GM23338 (cell line): ENCODE data around the gene LRBA. TPM values are rescaled to one million over a fixed set of nuclear protein-coding genes. Genes with fewer than 3 reads are reported as not detected.

ENCODE experiments used
- ATAC-seq: fragments of 200-7000 bp; cut with Tn5 transposase; 3 replicates; pipeline ENCODE4 v1.9.1; 2020
- DNase-seq: peaks from one replicate; pipeline ENCODE4 v3.0.0-alpha.2; 2015; ENCODE audit warnings: low spot score
- H2AFZ ChIP-seq: fragments of 200-600 bp; sonication (generic); 2 replicates; pipeline ENCODE4 v1.8.0; 2016; ENCODE audit warnings: antibody characterized with exemption, mild to moderate bottlenecking, moderate library complexity
- H3F3A ChIP-seq: fragments of 200-600 bp; sonication (generic); replicated peaks from 2 replicates; pipeline ENCODE4 v1.8.0; 2017; ENCODE audit warnings: antibody characterized with exemption, mixed run types, low read depth
- H3K27ac ChIP-seq: fragments of 200-600 bp; sonication (generic); 2 replicates; pipeline ENCODE4 v1.6.1; 2016; ENCODE audit warnings: low read depth
- H3K27me3 ChIP-seq: fragments of 200-600 bp; sonication (generic); 2 replicates; pipeline ENCODE4 v1.8.0; 2016; ENCODE audit warnings: mild to moderate bottlenecking, mixed run types, moderate library complexity; ENCODE audit not compliant: insufficient read depth
- H3K36me3 ChIP-seq: fragments of 200-600 bp; sonication (generic); 2 replicates; pipeline ENCODE4 v1.8.0; 2016; ENCODE audit warnings: mild to moderate bottlenecking; ENCODE audit not compliant: insufficient read depth
- H3K4me1 ChIP-seq: fragments of 200-600 bp; sonication (generic); 2 replicates; pipeline ENCODE4 v1.8.0; 2016; ENCODE audit warnings: mild to moderate bottlenecking, moderate library complexity; ENCODE audit not compliant: insufficient read depth
- H3K4me2 ChIP-seq: fragments of 200-600 bp; sonication (generic); 2 replicates; pipeline ENCODE4 v1.7.1; 2017; ENCODE audit warnings: mixed run types
- H3K4me3 ChIP-seq: fragments of 200-600 bp; sonication (generic); 2 replicates; pipeline ENCODE4 v1.6.1; 2016; ENCODE audit warnings: mixed run types
- H3K79me2 ChIP-seq: fragments of 200-600 bp; sonication (generic); replicated peaks from 2 replicates; pipeline ENCODE4 v1.8.0; 2017; ENCODE audit warnings: mild to moderate bottlenecking; ENCODE audit not compliant: insufficient read depth
- H3K9me2 ChIP-seq: fragments of 200-600 bp; sonication (generic); 2 replicates; pipeline ENCODE4 v1.8.0; 2017; ENCODE audit not compliant: insufficient read depth
- H4K20me1 ChIP-seq: fragments of 200-600 bp; sonication (generic); replicated peaks from 2 replicates; pipeline ENCODE4 v1.8.0; 2017; ENCODE audit warnings: mild to moderate bottlenecking; ENCODE audit not compliant: insufficient read depth
- H3K27ac Mint-ChIP-seq: 2 replicates; pipeline ENCODE4 v1.8.0; 2020; ENCODE audit warnings: inconsistent platforms, mild to moderate bottlenecking, moderate library complexity, mixed read lengths
- H3K27me3 Mint-ChIP-seq: 3 replicates; pipeline ENCODE4 v1.8.0; 2022; ENCODE audit warnings: low read depth, mild to moderate bottlenecking, moderate library complexity, mixed read lengths, inconsistent platforms; ENCODE audit not compliant: insufficient read depth, poor library complexity
- H3K36me3 Mint-ChIP-seq: 3 replicates; pipeline ENCODE4 v1.8.0; 2021; ENCODE audit warnings: low read depth, mild to moderate bottlenecking, inconsistent platforms, moderate library complexity, mixed read lengths
- H3K4me1 Mint-ChIP-seq: 3 replicates; pipeline ENCODE4 v1.8.0; 2020; ENCODE audit warnings: mild to moderate bottlenecking, inconsistent platforms, mixed read lengths
- H3K4me3 Mint-ChIP-seq: 3 replicates; pipeline ENCODE4 v1.8.0; 2021; ENCODE audit warnings: moderate library complexity, mild to moderate bottlenecking, inconsistent platforms, mixed read lengths
- H3K9me3 Mint-ChIP-seq: 3 replicates; pipeline ENCODE4 v1.8.0; 2020; ENCODE audit warnings: moderate library complexity, mild to moderate bottlenecking, inconsistent platforms, mixed read lengths
- EZH2 ChIP-seq: fragments of 200-600 bp; sonication (generic); IDR thresholded peaks from one replicate; pipeline ENCODE4 v1.8.0; 2017; ENCODE audit warnings: antibody characterized with exemption, mild to moderate bottlenecking, low read depth; ENCODE audit not compliant: unreplicated experiment
- JUNB ChIP-seq: IDR thresholded peaks from one replicate; pipeline ENCODE4 v1.6.1; 2016; ENCODE audit warnings: antibody characterized with exemption; ENCODE audit not compliant: unreplicated experiment
- NANOG ChIP-seq: IDR thresholded peaks from 2 replicates; pipeline ENCODE4 v1.6.1; 2016; ENCODE audit warnings: antibody characterized with exemption, borderline replicate concordance
- POLR2AphosphoS5 ChIP-seq: IDR thresholded peaks from 2 replicates; pipeline ENCODE4 v1.6.1; 2016; ENCODE audit warnings: antibody characterized with exemption, low read depth
- REST ChIP-seq: IDR thresholded peaks from one replicate; pipeline ENCODE4 v1.6.1; 2018; ENCODE audit warnings: antibody characterized with exemption; ENCODE audit not compliant: unreplicated experiment
- ZNF331 ChIP-seq: fragments of 250-450 bp; sonication (Bioruptor Pico); IDR thresholded peaks from 2 replicates; pipeline ENCODE4 v1.5.0; 2020; ENCODE audit warnings: low read depth, mild to moderate bottlenecking, moderate library complexity
- ZNF462 ChIP-seq: fragments of 250-450 bp; sonication (Bioruptor Pico); IDR thresholded peaks from 2 replicates; pipeline ENCODE4 v1.5.0; 2020; ENCODE audit warnings: mild to moderate bottlenecking, moderate library complexity
- polyA plus RNA-seq: library from polyadenylated mRNA; unstranded; fragments of >200 nt; fragmentation: Nextera tagmentation; extraction: Ambion mirVana; gene quantifications from 2 replicates; pipeline ENCODE4 v1.2.1, GENCODE V29; 2016
- total RNA-seq: library from RNA; depleted of rRNA; stranded (reverse); fragments of >200 nt; shearing (Covaris generic); gene quantifications from 2 replicates; pipeline ENCODE4 v1.2.3, GENCODE V29; 2014

The LRBA gene
- total and polyA plus RNA-seq, 2 experiments from 2014 or later, result 23.3 to 126 TPM

DNA sequence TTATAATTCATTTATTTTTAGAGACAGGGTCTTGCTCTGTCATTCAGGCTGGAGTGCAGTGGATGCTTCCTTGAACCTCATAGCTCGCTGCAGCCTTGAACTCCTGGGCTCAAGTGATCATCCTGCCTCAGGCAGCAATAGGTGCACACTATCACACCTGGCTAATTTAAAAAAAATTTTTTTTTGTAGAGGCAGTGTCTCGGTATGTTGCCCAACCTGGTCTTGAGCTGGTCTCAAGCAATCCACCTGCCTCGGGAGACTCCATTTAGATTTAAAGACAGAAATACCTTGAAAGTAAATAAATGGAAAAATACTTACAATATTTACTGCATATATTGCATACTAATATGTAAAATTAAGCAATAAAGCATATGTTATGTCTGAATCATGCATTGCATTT is 473.4 kb downstream of the LRBA start:
- peaks cover 27% of the 10 kb centered on the region for H3K4me1 ChIP-seq
- H3K4me1 Mint-ChIP-seq, result peaks cover 20% of the 10 kb centered on the region
- no peak overlapping the region; the same call in 1 of the 2 replicates for H3K27ac Mint-ChIP-seq
- H2AFZ ChIP-seq, result no peak overlapping the region
- no peak for TF ChIP-seq ZNF462 (CRISPR knock-in tag)
- no peak for TF ChIP-seq POLR2AphosphoS5
- no peak for TF ChIP-seq ZNF331 (CRISPR knock-in tag)
- TF ChIP-seq REST, result no peak
- TF ChIP-seq JUNB, result no peak
- no peak for TF ChIP-seq EZH2
- TF ChIP-seq NANOG, result no peak
- peaks cover 2% of the 10 kb centered on the region for H3K27me3 Mint-ChIP-seq
- no peaks in the 10 kb centered on the region for H3K9me2 ChIP-seq
- no peaks in the 10 kb centered on the region for H4K20me1 ChIP-seq
- no peaks in the 10 kb centered on the region for H3F3A ChIP-seq
- no peaks in the 10 kb centered on the region for H3K27me3 ChIP-seq
- DNase-seq (no peak), ATAC-seq (peak; percentile 40)
- H3K4me3 ChIP-seq, result no peak overlapping the region
- H3K79me2 ChIP-seq, result no peaks in the 10 kb centered on the region
- no peak overlapping the region for H3K4me2 ChIP-seq
- H3K36me3 Mint-ChIP-seq, result no peaks in the 10 kb centered on the region
- no peaks in the 10 kb centered on the region for H3K36me3 ChIP-seq
- peak overlapping the region; percentile 79; the same call in 1 of the 2 replicates for H3K27ac ChIP-seq
- no peaks in the 10 kb centered on the region for H3K9me3 Mint-ChIP-seq
- H3K4me3 Mint-ChIP-seq, result no peak overlapping the region
